IMR-90 (cell line): ENCODE data around the gene PIH1D1. TPM values are rescaled to one million over a fixed set of nuclear protein-coding genes. Genes with fewer than 3 reads are reported as not detected.

Experiments
- ATAC-seq: fragments of 200-7000 bp; cut with Tn5 transposase; 2 replicates; pipeline ENCODE4 v1.9.1; 2020; ENCODE audit warnings: low read depth, mild to moderate bottlenecking, moderate library complexity
- BruUV-seq: library from RNA; stranded (reverse); fragments of 400-500 nt; replicated peaks from 2 replicates; lab custom pipeline; 2021; lab: Mats Ljungman, UMichigan
- CTCF ChIA-PET: fragments of 300-600 bp; formaldehyde crosslinking; extraction: SDS; loops from one replicate; lab custom pipeline; 2021; ENCODE audit warnings: antibody characterized with exemption; lab: Yijun Ruan, JAX
- POLR2A ChIA-PET: fragments of 300-600 bp; sonication (Branson Sonifier 250); formaldehyde crosslinking; loops from one replicate; lab custom pipeline; 2022; ENCODE audit warnings: antibody characterized with exemption; ENCODE audit not compliant: unreplicated experiment; lab: Charles Lee
- DNase-seq: peaks from one replicate; pipeline ENCODE4 v3.0.0; 2013
- H2AFZ ChIP-seq: replicated peaks from 2 replicates; pipeline ENCODE3; 2013; ENCODE audit warnings: low read length, mild to moderate bottlenecking; ENCODE audit not compliant: poor library complexity
- H2AK5ac ChIP-seq: 2 replicates; pipeline ENCODE4 v1.6.1; 2013; ENCODE audit warnings: low read depth, low read length, inconsistent platforms
- H2AK9ac ChIP-seq: replicated peaks from 2 replicates; pipeline ENCODE3; 2013; ENCODE audit warnings: mild to moderate bottlenecking, low read depth, low read length, moderate library complexity; ENCODE audit not compliant: poor library complexity
- H2BK120ac ChIP-seq: 2 replicates; pipeline ENCODE4 v1.6.1; 2013; ENCODE audit warnings: low read depth, low read length, inconsistent platforms
- H2BK15ac ChIP-seq: 3 replicates; pipeline ENCODE4 v1.6.1; 2013; ENCODE audit warnings: low read depth, low read length, inconsistent platforms
- H2BK20ac ChIP-seq: 2 replicates; pipeline ENCODE4 v1.6.1; 2013; ENCODE audit warnings: low read depth, mild to moderate bottlenecking, inconsistent platforms, low read length, moderate library complexity
- H2BK5ac ChIP-seq: 2 replicates; pipeline ENCODE4 v1.6.1; 2013; ENCODE audit warnings: mild to moderate bottlenecking, low read depth, low read length, inconsistent platforms; ENCODE audit not compliant: poor library complexity, severe bottlenecking
- H3K14ac ChIP-seq: replicated peaks from 2 replicates; pipeline ENCODE4 v1.6.1; 2013; ENCODE audit warnings: low read depth, low read length, inconsistent platforms
- H3K18ac ChIP-seq: 2 replicates; pipeline ENCODE4 v1.6.1; 2013; ENCODE audit warnings: low read depth, low read length, control low read depth
- H3K23ac ChIP-seq: 2 replicates; pipeline ENCODE4 v1.6.1; 2013; ENCODE audit warnings: low read depth, low read length, inconsistent platforms
- H3K27ac ChIP-seq: 2 replicates; pipeline ENCODE4 v1.5.1; 2013; ENCODE audit warnings: mild to moderate bottlenecking, control low read depth, low read length; ENCODE audit not compliant: insufficient read depth
- H3K27me3 ChIP-seq: 2 replicates; pipeline ENCODE4 v1.6.1; 2013; ENCODE audit warnings: low read length; ENCODE audit not compliant: control insufficient read depth, insufficient read depth
- H3K36me3 ChIP-seq: 2 replicates; pipeline ENCODE4 v1.6.1; 2013; ENCODE audit warnings: low read length, mixed read lengths; ENCODE audit not compliant: control insufficient read depth, insufficient read depth
- H3K4ac ChIP-seq: 2 replicates; pipeline ENCODE4 v1.6.1; 2013; ENCODE audit warnings: low read depth, low read length, inconsistent platforms
- H3K4me1 ChIP-seq: 2 replicates; pipeline ENCODE4 v1.6.1; 2013; ENCODE audit warnings: low read length, mixed read lengths; ENCODE audit not compliant: control insufficient read depth, insufficient read depth
- H3K4me2 ChIP-seq: 2 replicates; pipeline ENCODE4 v1.6.1; 2013; ENCODE audit warnings: low read depth, mild to moderate bottlenecking, control low read depth, low read length, moderate library complexity
- H3K4me3 ChIP-seq: 2 replicates; pipeline ENCODE4 v1.5.1; 2013; ENCODE audit warnings: low read depth, mild to moderate bottlenecking, control low read depth, low read length, moderate library complexity; ENCODE audit not compliant: insufficient read depth
- H3K56ac ChIP-seq: 2 replicates; pipeline ENCODE4 v1.6.1; 2013; ENCODE audit warnings: low read length, inconsistent platforms; ENCODE audit not compliant: insufficient read depth; ENCODE audit errors: extremely low read depth
- H3K79me1 ChIP-seq, 2 experiments: 2 replicates each; pipeline ENCODE4 v1.6.1; 2013; ENCODE audit warnings: low read length in 2 of 2, inconsistent platforms in 1 of 2, low read depth in 1 of 2
- H3K9ac ChIP-seq: 2 replicates; pipeline ENCODE4 v1.6.1; 2013; ENCODE audit warnings: low read depth, low read length, control low read depth
- H3K9me1 ChIP-seq: 2 replicates; pipeline ENCODE4 v1.6.1; 2013; ENCODE audit warnings: low read length, inconsistent platforms; ENCODE audit not compliant: insufficient read depth
- H3K9me3 ChIP-seq: 2 replicates; pipeline ENCODE4 v1.6.1; 2013; ENCODE audit warnings: low read length; ENCODE audit not compliant: control insufficient read depth, insufficient read depth
- H4K20me1 ChIP-seq: 2 replicates; pipeline ENCODE4 v1.6.1; 2013; ENCODE audit warnings: low read length, inconsistent platforms; ENCODE audit not compliant: insufficient read depth
- H4K5ac ChIP-seq: 2 replicates; pipeline ENCODE4 v1.6.1; 2013; ENCODE audit warnings: mild to moderate bottlenecking, low read depth, low read length, control low read depth
- H4K8ac ChIP-seq, 2 experiments: 2 replicates each; pipeline ENCODE4 v1.6.1; 2013; ENCODE audit warnings: low read depth in 2 of 2, low read length in 2 of 2, control low read depth in 1 of 2, inconsistent platforms in 1 of 2
- H4K91ac ChIP-seq: 2 replicates; pipeline ENCODE4 v1.6.1; 2013; ENCODE audit warnings: low read depth, low read length, inconsistent platforms; ENCODE audit not compliant: insufficient read depth
- BHLHE40 ChIP-seq: fragments of 150-350 bp; IDR thresholded peaks from 2 replicates; pipeline ENCODE4 v1.6.1; 2016; ENCODE audit warnings: mild to moderate bottlenecking, low read depth, low read length
- CEBPB ChIP-seq: IDR thresholded peaks from 2 replicates; pipeline ENCODE4 v1.6.1; 2012; ENCODE audit warnings: low read depth, low read length, improper control_type of control experiment
- CHD1 ChIP-seq: IDR thresholded peaks from 2 replicates; pipeline ENCODE4 v1.6.1; 2012; ENCODE audit warnings: low read depth, low read length, improper control_type of control experiment
- CTCF ChIP-seq: conservative IDR thresholded peaks from 2 replicates; pipeline ENCODE4 v1.5.1; 2012; ENCODE audit warnings: mild to moderate bottlenecking, low read depth, low read length, improper control_type of control experiment
- FOS ChIP-seq: fragments of 150-350 bp; IDR thresholded peaks from 2 replicates; pipeline ENCODE4 v1.6.1; 2016; ENCODE audit warnings: low read depth, low read length
- MAFK ChIP-seq: IDR thresholded peaks from 2 replicates; pipeline ENCODE4 v1.6.1; 2012; ENCODE audit warnings: low read depth, low read length, improper control_type of control experiment
- MAZ ChIP-seq: IDR thresholded peaks from 2 replicates; pipeline ENCODE4 v1.6.1; 2012; ENCODE audit warnings: low read depth, mild to moderate bottlenecking, low read length, improper control_type of control experiment, moderate library complexity, borderline replicate concordance
- MXI1 ChIP-seq: IDR thresholded peaks from 2 replicates; pipeline ENCODE4 v1.6.1; 2012; ENCODE audit warnings: low read depth, mild to moderate bottlenecking, low read length, moderate library complexity, borderline replicate concordance
- NFE2L2 ChIP-seq: fragments of 150-350 bp; IDR thresholded peaks from 2 replicates; pipeline ENCODE4 v1.6.1; 2016; ENCODE audit warnings: low read depth, mild to moderate bottlenecking, low read length
- POLR2A ChIP-seq: IDR thresholded peaks from 2 replicates; pipeline ENCODE4 v1.6.1; 2012; ENCODE audit warnings: mild to moderate bottlenecking, low read depth, low read length
- RAD21 ChIP-seq: IDR thresholded peaks from 2 replicates; pipeline ENCODE4 v1.6.1; 2012; ENCODE audit warnings: low read length, improper control_type of control experiment
- RCOR1 ChIP-seq: IDR thresholded peaks from 2 replicates; pipeline ENCODE4 v1.6.1; 2012; ENCODE audit warnings: mild to moderate bottlenecking, low read length, improper control_type of control experiment; ENCODE audit not compliant: insufficient replicate concordance
- RFX5 ChIP-seq: IDR thresholded peaks from 2 replicates; pipeline ENCODE4 v1.8.0; 2012; ENCODE audit warnings: low read depth, mild to moderate bottlenecking, low read length, moderate library complexity
- SMC3 ChIP-seq: fragments of 150-350 bp; IDR thresholded peaks from 2 replicates; pipeline ENCODE4 v1.6.1; 2016; ENCODE audit warnings: low read depth, mild to moderate bottlenecking, antibody characterized with exemption, low read length, moderate library complexity
- USF2 ChIP-seq: fragments of 150-350 bp; IDR thresholded peaks from 2 replicates; pipeline ENCODE4 v1.6.1; 2017; ENCODE audit warnings: mild to moderate bottlenecking, antibody characterized with exemption, low read length, low read depth
- WGBS, 2 experiments: methylation state at CpG; one replicate each; pipeline versions ENCODE4 v1.1.5 to v1.1.7; 2013; ENCODE audit warnings: missing lambda C conversion rate in 2 of 2; ENCODE audit not compliant: insufficient read length in 1 of 2; ENCODE audit errors: extremely low coverage in 2 of 2; 5-methylcytosine and 5-hydroxymethylcytosine counted together
- dilution Hi-C: fragments of 300-500 bp; cut with HindIII; formaldehyde crosslinking; loops from one replicate; pipeline ENCODE4 v1.14.3; 2018; ENCODE audit warnings: low sequenced_read_pairs; ENCODE audit not compliant: unreplicated experiment
- in situ Hi-C: fragments of 300-500 bp; cut with MboI; formaldehyde crosslinking; loops from 3 replicates; pipeline ENCODE4 v1.14.3; 2019; ENCODE audit warnings: low sequenced_read_pairs, inconsistent platforms, mixed read lengths
- intact Hi-C: fragments of 100-400 bp; cut with micrococcal nuclease; formaldehyde crosslinking; loops from 2 replicates; pipeline ENCODE4 v1.10.0; 2022
- polyA plus RNA-seq, 3 experiments: library from polyadenylated mRNA; depleted of rRNA; stranded (reverse); fragments of >200 nt; gene quantifications; 2 replicates each; pipeline ENCODE4 v1.2.3, GENCODE V29; 2012; ENCODE audit warnings: low replicate concordance in 1 of 3
- total RNA-seq: library from RNA; depleted of rRNA; stranded (reverse); fragments of >200 nt; gene quantifications from 2 replicates; pipeline ENCODE4 v1.2.3, GENCODE V29; 2012
- TF ChIP-seq, protein P1 (sequence below): fragments of 150-350 bp; IDR thresholded peaks from 2 replicates; pipeline ENCODE4 v1.6.1; 2016; ENCODE audit warnings: low read depth, mild to moderate bottlenecking, low read length, moderate library complexity, borderline replicate concordance

Gene PIH1D1
- total and polyA plus RNA-seq, 2 of the 4 experiments (the other 2 are of a cell fraction), result 77.9 to 122 TPM

GRCh38 chr19:49409441-49410029 is 42.1 kb downstream of the PIH1D1 start:
- dilution Hi-C loops, result no loop called here
- ATAC-seq (no peak), DNase-seq (no peak)
- Histone ChIP-seq H3K79me1 (no peaks in the 10 kb centered on the region), H3K4ac (no peak overlapping the region), H3K9ac (no peak overlapping the region), H3K14ac (no peak overlapping the region), H2BK20ac (no peak overlapping the region), H4K91ac (no peak overlapping the region), H2AK5ac (no peak overlapping the region), H3K56ac (no peak overlapping the region), H3K23ac (no peak overlapping the region), H4K5ac (no peak overlapping the region), H3K27me3 (peaks cover 45% of the 10 kb centered on the region), H3K18ac (no peak overlapping the region), H3K9me1 (no peaks in the 10 kb centered on the region), H3K4me2 (no peak overlapping the region), H3K36me3 (no peaks in the 10 kb centered on the region), H2AK9ac (no peak overlapping the region), H4K8ac (no peak overlapping the region), H3K27ac (no peak overlapping the region), H3K9me3 (no peaks in the 10 kb centered on the region), H2BK15ac (no peak overlapping the region), H2BK120ac (no peak overlapping the region), H4K20me1 (no peaks in the 10 kb centered on the region), H3K4me1 (no peaks in the 10 kb centered on the region), H2BK5ac (no peak overlapping the region), H3K4me3 (no peak overlapping the region), H2AFZ (no peak overlapping the region)
- CTCF ChIA-PET, result interaction anchor here (1.2 kb wide), 1 partner anchor 17 kb away, joined by 3 read pairs; no protein-coding TSS in a partner anchor
- BruUV-seq, result no TSS peak
- POLR2A ChIA-PET, result interaction anchor here (0.5 kb wide), 1 partner anchor 277 kb away, joined by 6 read pairs; no protein-coding TSS in a partner anchor
- TF ChIP-seq MAFK, result no peak
- no peak for TF ChIP-seq RCOR1
- TF ChIP-seq CTCF, result no peak
- TF ChIP-seq CHD1, result no peak
- no peak for TF ChIP-seq BHLHE40
- no peak for TF ChIP-seq USF2
- TF ChIP-seq RAD21, result no peak
- no peak for TF ChIP-seq NFE2L2
- no peak for TF ChIP-seq SMC3
- TF ChIP-seq FOS, result no peak
- no peak for TF ChIP-seq MXI1
- TF ChIP-seq CEBPB, result no peak
- no peak for TF ChIP-seq POLR2A
- no peak for TF ChIP-seq RFX5
- no peak for TF ChIP-seq MAZ
- TF ChIP-seq, protein P1, sequence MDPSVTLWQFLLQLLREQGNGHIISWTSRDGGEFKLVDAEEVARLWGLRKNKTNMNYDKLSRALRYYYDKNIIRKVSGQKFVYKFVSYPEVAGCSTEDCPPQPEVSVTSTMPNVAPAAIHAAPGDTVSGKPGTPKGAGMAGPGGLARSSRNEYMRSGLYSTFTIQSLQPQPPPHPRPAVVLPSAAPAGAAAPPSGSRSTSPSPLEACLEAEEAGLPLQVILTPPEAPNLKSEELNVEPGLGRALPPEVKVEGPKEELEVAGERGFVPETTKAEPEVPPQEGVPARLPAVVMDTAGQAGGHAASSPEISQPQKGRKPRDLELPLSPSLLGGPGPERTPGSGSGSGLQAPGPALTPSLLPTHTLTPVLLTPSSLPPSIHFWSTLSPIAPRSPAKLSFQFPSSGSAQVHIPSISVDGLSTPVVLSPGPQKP, result no peak
- intact Hi-C loops, result no loop called here
- in situ Hi-C loops, result no loop called here
- WGBS, 2 experiments, result 69% methylated on average over 3 of the region's 5 CpGs; no CpG with 5 or more reads in 1 of the 2 experiments
